GM10248 (cell line): ENCODE results near the gene ERICH6B.

Experiments
- CTCF ChIA-PET: fragments of 300-600 bp; sonication (Branson Sonifier 250); formaldehyde crosslinking; extraction: SDS; loops from one replicate; lab custom pipeline; 2021; ENCODE audit warnings: antibody characterized with exemption; lab: Yijun Ruan, JAX
- POLR2A ChIA-PET: fragments of 350-650 bp; sonication (Branson Sonifier 250); formaldehyde crosslinking; extraction: SDS; loops from one replicate; lab custom pipeline; 2020; ENCODE audit warnings: antibody characterized with exemption; lab: Yijun Ruan, JAX
- DNase-seq: peaks from one replicate; pipeline ENCODE4 v3.0.0; 2012; ENCODE audit errors: extremely low spot score
- CTCF ChIP-seq: IDR thresholded peaks from 2 replicates; pipeline ENCODE4 v1.5.1; 2012; ENCODE audit warnings: mild to moderate bottlenecking, low read depth; ENCODE audit errors: extremely low read depth, missing control alignments, control extremely low read depth

ERICH6B gene

GRCh38 chr13:45587897-45588296 lies 27.6 kb downstream of the ERICH6B start:
- TF ChIP-seq CTCF = no peak
- no peak for DNase-seq
- ChIA-PET CTCF (interaction anchor here (1.5 kb wide), 1 partner anchor 141 kb away, joined by 3 read pairs; no protein-coding TSS in a partner anchor), POLR2A (no interaction called here)

- TF ChIP-seq CTCF = no peak
- no peak for DNase-seq
- CTCF ChIA-PET = interaction anchor here (1.2 kb wide), 1 partner anchor 27 kb away, joined by 3 read pairs; no protein-coding TSS in a partner anchor
- POLR2A ChIA-PET = no interaction called here
Measured at GRCh38 chr13:45584816-45585215, 30.7 kb downstream of the ERICH6B start.

- TF ChIP-seq CTCF = no peak
- ChIA-PET POLR2A (no interaction called here), CTCF (interaction anchor here (1.2 kb wide), 1 partner anchor 139 kb away, joined by 3 read pairs; no protein-coding TSS in a partner anchor)
- no peak for DNase-seq
Measured at GRCh38 chr13:45582408-45583076, 33.0 kb downstream of the ERICH6B start.

GRCh38 chr13:45576466-45576865 lies 39.1 kb downstream of the ERICH6B start:
- POLR2A ChIA-PET = no interaction called here
- CTCF ChIA-PET = interaction anchor here (0.9 to 1.0 kb wide), 2 partner anchors 8 to 10 kb away, joined by 3 to 4 read pairs; no protein-coding TSS in a partner anchor
- no peak for TF ChIP-seq CTCF
- DNase-seq = no peak

GRCh38 chr13:45575830-45576180 lies 39.7 kb downstream of the ERICH6B start:
- no peak for TF ChIP-seq CTCF
- CTCF ChIA-PET = no interaction called here

GRCh38 chr13:45575146-45575829 lies 40.3 kb downstream of the ERICH6B start:
- ChIA-PET CTCF (no interaction called here), POLR2A (no interaction called here)
- no peak for TF ChIP-seq CTCF
- no peak for DNase-seq

More at GRCh38 chr13:45575830-45576180, 39.7 kb downstream of the ERICH6B start:
- POLR2A ChIA-PET = no interaction called here
- DNase-seq = no peak
